Measurements from ENCODE around the gene PRSS37. TPM values are rescaled to one million over a fixed set of nuclear protein-coding genes. Genes with fewer than 3 reads are reported as not detected.
A peak's percentile ranks its signal among the peaks of the same experiment; 100 is the strongest.

The PRSS37 gene
- total RNA-seq, 1 donor from 2014 or later = not detected

- DNase-seq (ENCODE audit: low read depth) = no peak
- Histone ChIP-seq H3K27me3 (ENCODE audit: control insufficient read depth, insufficient read depth, low read length) (no peaks in the 10 kb centered on the region), H3K36me3 (ENCODE audit: control insufficient read depth, insufficient read depth, low read length) (no peaks in the 10 kb centered on the region), H3K4me3 (ENCODE audit: low read depth, low read length) (no peak overlapping the region)
- TF ChIP-seq CTCF (IDR thresholded peaks at IDR 0.05; ENCODE audit: insufficient read depth, low read length, poor library complexity, severe bottlenecking) = no peak
These were observed 35.1 kb upstream of the PRSS37 start for GRCh38 chr7:141876371-141876770.

GRCh38 chr7:141875453-141875852 is 34.2 kb upstream of the PRSS37 start:
- TF ChIP-seq CTCF (IDR thresholded peaks at IDR 0.05; ENCODE audit: insufficient read depth, low read length, poor library complexity, severe bottlenecking) = no peak
- no peaks in the 10 kb centered on the region for H3K27me3 ChIP-seq (ENCODE audit: control insufficient read depth, insufficient read depth, low read length)

GRCh38 chr7:141874787-141875186 is 33.5 kb upstream of the PRSS37 start:
- Histone ChIP-seq H3K36me3 (ENCODE audit: control insufficient read depth, insufficient read depth, low read length) (no peaks in the 10 kb centered on the region), H3K4me3 (ENCODE audit: low read depth, low read length) (no peak overlapping the region), H3K27me3 (ENCODE audit: control insufficient read depth, insufficient read depth, low read length) (no peaks in the 10 kb centered on the region)
- TF ChIP-seq CTCF (IDR thresholded peaks at IDR 0.05; ENCODE audit: insufficient read depth, low read length, poor library complexity, severe bottlenecking) = no peak
- DNase-seq (ENCODE audit: low read depth) = no peak

More at GRCh38 chr7:141875453-141875852, 34.2 kb upstream of the PRSS37 start:
- no peaks in the 10 kb centered on the region for H3K36me3 ChIP-seq (ENCODE audit: control insufficient read depth, insufficient read depth, low read length)
- no peak overlapping the region for H3K4me3 ChIP-seq (ENCODE audit: low read depth, low read length)
- DNase-seq (ENCODE audit: low read depth) = no peak

- H3K27me3 ChIP-seq (ENCODE audit: control insufficient read depth, insufficient read depth, low read length) = no peaks in the 10 kb centered on the region
- no peak for DNase-seq (ENCODE audit: low read depth)
- H3K4me3 ChIP-seq (ENCODE audit: low read depth, low read length) = no peak overlapping the region
- no peak for TF ChIP-seq CTCF (IDR thresholded peaks at IDR 0.05; ENCODE audit: insufficient read depth, low read length, poor library complexity, severe bottlenecking)
- H3K36me3 ChIP-seq (ENCODE audit: control insufficient read depth, insufficient read depth, low read length) = no peaks in the 10 kb centered on the region
These were observed 31.6 kb upstream of the PRSS37 start for GRCh38 chr7:141872931-141873330.

- no peak overlapping the region for H3K4me3 ChIP-seq (ENCODE audit: low read depth, low read length)
- TF ChIP-seq CTCF (IDR thresholded peaks at IDR 0.05; ENCODE audit: insufficient read depth, low read length, poor library complexity, severe bottlenecking) = no peak
- H3K27me3 ChIP-seq (ENCODE audit: control insufficient read depth, insufficient read depth, low read length) = no peaks in the 10 kb centered on the region
- no peak for DNase-seq (ENCODE audit: low read depth)
- no peaks in the 10 kb centered on the region for H3K36me3 ChIP-seq (ENCODE audit: control insufficient read depth, insufficient read depth, low read length)
These were observed 25.7 kb upstream of the PRSS37 start for GRCh38 chr7:141866974-141867373.

- DNase-seq (ENCODE audit: low read depth) = peak; percentile 12
- Histone ChIP-seq H3K36me3 (ENCODE audit: control insufficient read depth, insufficient read depth, low read length) (no peaks in the 10 kb centered on the region), H3K4me3 (ENCODE audit: low read depth, low read length) (no peak overlapping the region), H3K27me3 (ENCODE audit: control insufficient read depth, insufficient read depth, low read length) (no peaks in the 10 kb centered on the region)
- TF ChIP-seq CTCF (IDR thresholded peaks at IDR 0.05; ENCODE audit: insufficient read depth, low read length, poor library complexity, severe bottlenecking) = no peak
These were observed 23.6 kb upstream of the PRSS37 start for GRCh38 chr7:141864765-141865447.
